Measurements from ENCODE around the gene BABAM2. TPM values are rescaled to one million over a fixed set of nuclear protein-coding genes. Genes with fewer than 3 reads are reported as not detected.

Gene BABAM2
- total and polyA plus RNA-seq, 7 donors, result 34.2 to 74.5 (median 52.3) TPM

- intact Hi-C loops (cut with DNase I), result loop anchor here (10.0 kb wide), 1 partner anchor 226 kb away; the partner anchor contains the start of gene FOSL2 (in 2 of the 2)
- H3K4me1 ChIP-seq, result peaks cover 19% of the 10 kb centered on the region
- no peak for DNase-seq
- no peaks in the 10 kb centered on the region for H3K9me3 ChIP-seq
- H3K27ac ChIP-seq, result no peak overlapping the region
- H3K4me3 ChIP-seq, result no peak overlapping the region
- ATAC-seq, result no peak
- TF ChIP-seq CTCF (IDR thresholded peaks at IDR 0.05), result no peak
- no peaks in the 10 kb centered on the region for H3K36me3 ChIP-seq (ENCODE audit: insufficient read depth in 1 of 2, low read depth in 1 of 2)
- no peaks in the 10 kb centered on the region for H3K27me3 ChIP-seq (ENCODE audit: insufficient read depth in 3 of 3, low read length in 2 of 3)
- 76 to 82% (median 81%) methylated on average over 5 of the region's 5 CpGs for WGBS, 3 donors
These were observed 277.8 kb downstream of the BABAM2 start for GRCh38 chr2:28168376-28168775.

GRCh38 chr2:28169492-28169891 is 279.0 kb downstream of the BABAM2 start:
- DNase-seq (no peak), ATAC-seq (no peak)
- Histone ChIP-seq H3K4me3 (no peak overlapping the region), H3K27me3 (ENCODE audit: insufficient read depth in 3 of 3, low read length in 2 of 3) (no peaks in the 10 kb centered on the region), H3K9me3 (no peaks in the 10 kb centered on the region), H3K27ac (no peak overlapping the region), H3K4me1 (peaks cover 8% of the 10 kb centered on the region), H3K36me3 (ENCODE audit: insufficient read depth in 1 of 2, low read depth in 1 of 2) (no peaks in the 10 kb centered on the region)
- WGBS, 3 donors, result 69 to 73% (median 71%) methylated on average over 3 of the region's 3 CpGs
- TF ChIP-seq CTCF (IDR thresholded peaks at IDR 0.05), result no peak
- intact Hi-C loops (cut with DNase I), result loop anchor here (10.0 kb wide), 1 partner anchor 225 kb away; the partner anchor contains the start of gene FOSL2 (in 2 of the 2)

GRCh38 chr2:28172114-28172898 is 281.8 kb downstream of the BABAM2 start:
- Histone ChIP-seq H3K4me3 (no peak overlapping the region), H3K36me3 (ENCODE audit: insufficient read depth in 1 of 2, low read depth in 1 of 2) (no peaks in the 10 kb centered on the region), H3K9me3 (peaks cover 4% of the 10 kb centered on the region), H3K27me3 (ENCODE audit: insufficient read depth in 3 of 3, low read length in 2 of 3) (no peaks in the 10 kb centered on the region), H3K27ac (no peak overlapping the region), H3K4me1 (no peaks in the 10 kb centered on the region)
- ATAC-seq, result no peak
- DNase-seq, result no peak
- no peak for TF ChIP-seq CTCF (IDR thresholded peaks at IDR 0.05)
- WGBS, 3 donors, result 94 to 97% (median 96%) methylated on average over 9 of the region's 9 CpGs
- intact Hi-C loops (cut with DNase I), result no loop called here

- no peak for TF ChIP-seq CTCF (IDR thresholded peaks at IDR 0.05)
- no peaks in the 10 kb centered on the region for H3K36me3 ChIP-seq (ENCODE audit: insufficient read depth in 1 of 2, low read depth in 1 of 2)
- intact Hi-C loops (cut with DNase I), result no loop called here
- ATAC-seq (no peak), DNase-seq (no peak)
- H3K4me1 ChIP-seq, result no peaks in the 10 kb centered on the region
- H3K27me3 ChIP-seq (ENCODE audit: insufficient read depth in 3 of 3, low read length in 2 of 3), result no peaks in the 10 kb centered on the region
- H3K27ac ChIP-seq, result no peak overlapping the region
- H3K9me3 ChIP-seq, result peaks cover 4% of the 10 kb centered on the region
- H3K4me3 ChIP-seq, result no peak overlapping the region
- WGBS, 3 donors, result 80 to 87% (median 85%) methylated on average over 8 of the region's 8 CpGs
These were observed 282.8 kb downstream of the BABAM2 start for GRCh38 chr2:28173377-28173776.
